ENCODE data around the gene MEOX1. TPM values are rescaled to one million over a fixed set of nuclear protein-coding genes. Genes with fewer than 3 reads are reported as not detected.

The MEOX1 gene
- total and polyA plus RNA-seq, 7 donors, result 0.23 to 5.3 (median 2.9) TPM

- 75 to 84% methylated on average over 9 of the region's 9 CpGs for WGBS, 2 donors
- TF ChIP-seq POLR2AphosphoS5 (IDR thresholded peaks at IDR 0.05), result peak in 1 of 4 donors; percentile 19
- no peak for TF ChIP-seq CTCF (IDR thresholded peaks at IDR 0.05)
- H3K36me3 ChIP-seq, result no peaks in the 10 kb centered on the region
- DNase-seq, result no peak
- no peaks in the 10 kb centered on the region for H3K9me3 ChIP-seq
- peak overlapping the region in 2 of 4 donors; percentile 28 to 37 for H3K27ac ChIP-seq
- intact Hi-C loops (cut with DNase I), result no loop called here
- peaks cover 0 to 13% (median 0%) of the 10 kb centered on the region in 4 donors for H3K4me1 ChIP-seq
- peaks cover 0 to 4% (median 0%) of the 10 kb centered on the region in 3 donors for H3K27me3 ChIP-seq
- peak overlapping the region in 1 of 4 donors; percentile 17 for H3K4me3 ChIP-seq
Measured at GRCh38 chr17:43658900-43659299, 2.8 kb downstream of the MEOX1 start.

DNA sequence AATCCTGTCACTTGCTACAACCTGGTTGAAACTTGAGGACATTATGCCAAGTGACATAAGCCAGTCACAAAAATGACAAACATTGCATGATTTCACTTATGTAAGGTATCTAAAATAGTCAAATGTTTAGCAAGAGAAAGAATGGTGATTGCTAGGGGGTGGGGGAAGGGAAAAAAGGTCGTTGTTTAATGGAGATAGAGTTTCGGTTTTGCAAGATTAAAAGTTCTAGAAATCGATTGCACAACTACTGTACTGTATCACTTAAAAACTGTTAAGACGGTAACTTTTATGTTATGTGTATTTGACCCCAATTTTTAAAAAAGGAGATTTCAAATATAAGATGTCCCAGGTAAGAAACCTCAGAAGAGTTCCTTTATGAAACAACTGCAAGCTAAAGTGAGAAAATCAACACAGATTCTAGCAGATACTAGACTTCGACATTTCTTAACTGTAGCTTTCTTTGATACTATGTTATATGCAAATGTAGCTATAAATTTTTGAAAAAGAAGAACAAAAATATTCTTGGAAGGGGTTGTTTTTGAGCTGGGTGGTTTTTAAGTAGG is 5.9 kb downstream of the MEOX1 start:
- Histone ChIP-seq H3K4me3 (no peak overlapping the region), H3K27me3 (no peaks in the 10 kb centered on the region), H3K4me1 (no peaks in the 10 kb centered on the region), H3K9me3 (no peaks in the 10 kb centered on the region), H3K27ac (no peak overlapping the region), H3K36me3 (no peaks in the 10 kb centered on the region)
- no peak for DNase-seq
- TF ChIP-seq POLR2AphosphoS5 (IDR thresholded peaks at IDR 0.05) (no peak), POLR2A (IDR thresholded peaks at IDR 0.05) (no peak), CTCF (IDR thresholded peaks at IDR 0.05) (no peak), EP300 (IDR thresholded peaks at IDR 0.05) (no peak)
- 34 to 47% methylated on average over 5 of the region's 5 CpGs for WGBS, 2 donors
- intact Hi-C loops (cut with DNase I), result no loop called here

DNA sequence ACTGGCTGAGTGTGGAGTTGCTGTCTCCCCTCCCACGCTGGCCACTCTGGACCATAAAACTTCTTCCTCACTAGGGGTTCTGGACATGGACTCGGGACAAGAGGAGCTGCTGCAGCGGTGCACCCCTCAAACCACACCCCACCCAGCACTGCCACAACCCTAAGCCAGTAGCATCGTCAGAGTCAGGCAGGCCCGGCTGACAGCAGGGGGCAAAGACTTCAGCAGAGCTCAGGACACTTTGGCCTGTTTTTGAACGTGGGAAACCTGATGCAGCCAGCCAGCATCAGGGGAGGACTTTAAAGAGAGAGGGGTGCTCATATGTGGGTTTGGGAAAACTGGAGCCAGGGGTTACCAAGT is 9.6 kb downstream of the MEOX1 start:
- Histone ChIP-seq H3K4me1 (no peaks in the 10 kb centered on the region), H3K4me3 (no peak overlapping the region), H3K9me3 (no peaks in the 10 kb centered on the region), H3K27ac (no peak overlapping the region), H3K27me3 (no peaks in the 10 kb centered on the region), H3K36me3 (no peaks in the 10 kb centered on the region)
- intact Hi-C loops (cut with DNase I), result no loop called here
- TF ChIP-seq POLR2A (IDR thresholded peaks at IDR 0.05), result no peak
- no peak for TF ChIP-seq POLR2AphosphoS5 (IDR thresholded peaks at IDR 0.05)
- TF ChIP-seq CTCF (IDR thresholded peaks at IDR 0.05), result no peak
- TF ChIP-seq EP300 (IDR thresholded peaks at IDR 0.05), result no peak
- no peak for DNase-seq
- WGBS, 2 donors, result 56 to 80% methylated on average over 6 of the region's 6 CpGs

DNA sequence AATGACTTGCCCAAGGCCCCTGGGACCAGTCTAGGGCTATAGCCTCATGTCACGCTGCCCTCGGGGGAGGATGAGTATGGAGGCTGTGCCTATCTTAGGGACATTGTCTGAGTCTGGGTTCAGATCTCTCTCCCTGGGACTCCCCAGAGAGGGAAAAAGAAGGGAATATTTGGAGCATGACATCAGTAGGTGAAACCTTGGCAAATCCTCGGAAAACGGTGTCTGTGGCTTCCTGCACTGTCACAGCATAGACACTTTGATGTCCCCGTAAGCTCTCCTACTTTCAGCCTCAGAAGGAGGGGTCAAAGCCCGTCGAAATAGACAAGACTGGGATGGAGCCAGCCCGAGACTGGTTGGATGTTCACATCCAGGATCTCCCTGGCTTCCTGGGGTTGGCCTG is 11.3 kb downstream of the MEOX1 start:
- Histone ChIP-seq H3K4me3 (no peak overlapping the region), H3K27me3 (peaks cover 0 to 9% (median 4%) of the 10 kb centered on the region in 3 donors), H3K9me3 (no peaks in the 10 kb centered on the region), H3K36me3 (no peaks in the 10 kb centered on the region), H3K4me1 (peaks cover 0 to 11% (median 10%) of the 10 kb centered on the region in 4 donors), H3K27ac (no peak overlapping the region)
- TF ChIP-seq POLR2AphosphoS5 (IDR thresholded peaks at IDR 0.05) (no peak), POLR2A (IDR thresholded peaks at IDR 0.05) (no peak), CTCF (IDR thresholded peaks at IDR 0.05) (no peak), EP300 (IDR thresholded peaks at IDR 0.05) (no peak)
- DNase-seq, result no peak
- 77 to 92% methylated on average over 8 of the region's 8 CpGs for WGBS, 2 donors
- intact Hi-C loops (cut with DNase I), result no loop called here

DNA sequence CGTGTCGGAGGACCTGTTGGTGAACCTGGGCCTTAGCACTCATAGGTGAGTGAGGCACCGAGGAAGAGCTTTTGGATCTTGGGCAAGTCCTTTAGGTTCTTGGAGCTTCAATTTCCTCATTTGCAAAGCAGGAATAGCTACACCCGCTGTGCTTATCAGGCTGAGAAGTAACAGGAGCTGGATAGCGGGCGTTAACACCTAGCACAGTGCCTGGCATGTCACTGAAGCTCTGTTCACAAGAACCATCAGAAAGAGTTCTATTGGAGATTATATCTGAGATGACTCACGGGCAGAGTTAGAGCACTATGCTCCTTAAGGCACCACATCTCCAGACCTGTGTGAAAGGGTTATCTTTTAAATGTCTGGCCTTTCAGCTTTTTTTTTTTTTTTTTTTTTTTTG is 12.8 kb downstream of the MEOX1 start:
- Histone ChIP-seq H3K4me3 (no peak overlapping the region), H3K27me3 (peaks cover 0 to 17% (median 8%) of the 10 kb centered on the region in 3 donors), H3K9me3 (no peaks in the 10 kb centered on the region), H3K4me1 (peaks cover 0 to 13% (median 11%) of the 10 kb centered on the region in 4 donors), H3K27ac (no peak overlapping the region), H3K36me3 (no peaks in the 10 kb centered on the region)
- intact Hi-C loops (cut with DNase I), result no loop called here
- 82 to 91% methylated on average over 7 of the region's 7 CpGs for WGBS, 2 donors
- no peak for DNase-seq
- TF ChIP-seq POLR2A (IDR thresholded peaks at IDR 0.05) (no peak), EP300 (IDR thresholded peaks at IDR 0.05) (no peak), POLR2AphosphoS5 (IDR thresholded peaks at IDR 0.05) (no peak), CTCF (IDR thresholded peaks at IDR 0.05) (no peak)
